HEK293T (cell line): ENCODE measurements around the gene CELF2.

Experiments used
- CTBP1 ChIP-seq: fragments of 450-650 bp; IDR thresholded peaks from 2 replicates; pipeline ENCODE4 v1.6.1; 2016; ENCODE audit warnings: borderline replicate concordance
- ELF4 ChIP-seq: fragments of 450-650 bp; IDR thresholded peaks from 2 replicates; pipeline ENCODE4 v1.6.1; 2017; ENCODE audit warnings: antibody characterized with exemption
- FOXA1 ChIP-seq: fragments of 450-650 bp; IDR thresholded peaks from 2 replicates; pipeline ENCODE4 v1.6.1; 2016; ENCODE audit warnings: mild to moderate bottlenecking
- FOXM1 ChIP-seq: fragments of 450-650 bp; IDR thresholded peaks from 2 replicates; pipeline ENCODE4 v1.6.1; 2017; ENCODE audit warnings: mild to moderate bottlenecking, borderline replicate concordance
- HDGF ChIP-seq: fragments of 450-650 bp; IDR thresholded peaks from 2 replicates; pipeline ENCODE4 v1.6.1; 2017; ENCODE audit warnings: antibody characterized with exemption, borderline replicate concordance
- LEF1 ChIP-seq: fragments of 450-650 bp; IDR thresholded peaks from 2 replicates; pipeline ENCODE4 v1.6.1; 2017; ENCODE audit warnings: mild to moderate bottlenecking, borderline replicate concordance
- SUZ12 ChIP-seq: fragments of 450-650 bp; IDR thresholded peaks from 2 replicates; pipeline ENCODE4 v1.6.1; 2016; ENCODE audit warnings: mild to moderate bottlenecking
- TARDBP ChIP-seq: fragments of 450-650 bp; IDR thresholded peaks from 2 replicates; pipeline ENCODE4 v1.6.1; 2016
- ZNF384 ChIP-seq: fragments of 450-650 bp; IDR thresholded peaks from 2 replicates; pipeline ENCODE4 v1.6.1; 2016
- TF ChIP-seq, protein P1 (sequence below): fragments of 450-650 bp; IDR thresholded peaks from 2 replicates; pipeline ENCODE4 v1.6.1; 2016

DNA sequence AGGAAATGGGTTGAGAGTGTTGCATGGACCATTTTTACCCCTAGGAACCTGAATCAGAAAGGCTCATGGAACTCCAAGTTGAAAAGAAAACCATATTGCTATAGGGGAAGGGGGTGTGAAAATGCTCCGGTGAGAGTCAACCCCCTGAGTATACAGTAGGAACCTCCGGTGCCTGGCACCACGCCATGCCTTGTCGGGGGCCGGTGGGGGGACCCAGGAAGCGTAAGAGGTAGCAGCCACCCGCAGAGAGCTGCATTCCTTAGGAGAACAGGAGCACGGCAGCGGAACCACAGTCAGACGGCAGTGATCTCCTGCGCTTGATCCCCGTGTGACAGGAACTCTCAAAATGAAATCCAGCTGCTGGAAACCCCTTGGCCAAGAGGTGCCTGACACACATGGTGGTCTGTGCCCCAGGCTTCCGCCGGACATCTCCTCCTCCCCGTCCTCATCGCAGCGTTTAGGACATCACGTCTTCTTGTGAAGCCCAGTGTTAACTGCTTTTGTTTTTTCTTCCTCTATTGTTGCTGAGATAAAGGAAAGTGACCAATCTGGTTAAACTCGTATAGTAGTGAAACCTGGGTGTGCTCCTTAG, 186.8 kb downstream of the CELF2 start:
- TF ChIP-seq ELF4, result no peak
- TF ChIP-seq ZNF384, result no peak
- no peak for TF ChIP-seq CTBP1
- no peak for TF ChIP-seq TARDBP
- TF ChIP-seq FOXM1, result no peak
- TF ChIP-seq LEF1, result no peak
- no peak for TF ChIP-seq FOXA1
- TF ChIP-seq, protein P1, sequence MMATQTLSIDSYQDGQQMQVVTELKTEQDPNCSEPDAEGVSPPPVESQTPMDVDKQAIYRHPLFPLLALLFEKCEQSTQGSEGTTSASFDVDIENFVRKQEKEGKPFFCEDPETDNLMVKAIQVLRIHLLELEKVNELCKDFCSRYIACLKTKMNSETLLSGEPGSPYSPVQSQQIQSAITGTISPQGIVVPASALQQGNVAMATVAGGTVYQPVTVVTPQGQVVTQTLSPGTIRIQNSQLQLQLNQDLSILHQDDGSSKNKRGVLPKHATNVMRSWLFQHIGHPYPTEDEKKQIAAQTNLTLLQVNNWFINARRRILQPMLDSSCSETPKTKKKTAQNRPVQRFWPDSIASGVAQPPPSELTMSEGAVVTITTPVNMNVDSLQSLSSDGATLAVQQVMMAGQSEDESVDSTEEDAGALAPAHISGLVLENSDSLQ, result no peak
- TF ChIP-seq SUZ12, result no peak
- no peak for TF ChIP-seq HDGF
